Measurements from ENCODE around the gene CAGE1.

DNA sequence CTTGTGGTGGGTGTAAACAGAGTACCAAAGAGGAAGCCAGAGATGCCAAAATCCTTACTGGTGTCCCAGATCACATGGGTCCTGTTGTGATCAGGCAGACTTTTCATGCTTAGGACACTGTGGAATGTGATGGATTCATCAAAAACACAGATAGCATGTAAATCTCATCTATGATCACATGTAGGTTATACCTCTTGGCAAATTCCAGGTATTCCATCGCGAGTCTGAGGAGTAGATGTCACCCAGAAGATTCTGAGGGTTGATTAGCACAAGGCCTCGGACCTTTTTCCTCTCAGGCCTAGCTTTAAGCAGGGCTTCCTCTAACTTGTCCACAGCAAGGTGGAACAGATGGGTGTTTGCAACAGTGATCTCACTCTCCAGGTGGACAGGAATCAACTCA, 48.3 kb downstream of the CAGE1 start:
- TF ChIP-seq, protein P1, sequence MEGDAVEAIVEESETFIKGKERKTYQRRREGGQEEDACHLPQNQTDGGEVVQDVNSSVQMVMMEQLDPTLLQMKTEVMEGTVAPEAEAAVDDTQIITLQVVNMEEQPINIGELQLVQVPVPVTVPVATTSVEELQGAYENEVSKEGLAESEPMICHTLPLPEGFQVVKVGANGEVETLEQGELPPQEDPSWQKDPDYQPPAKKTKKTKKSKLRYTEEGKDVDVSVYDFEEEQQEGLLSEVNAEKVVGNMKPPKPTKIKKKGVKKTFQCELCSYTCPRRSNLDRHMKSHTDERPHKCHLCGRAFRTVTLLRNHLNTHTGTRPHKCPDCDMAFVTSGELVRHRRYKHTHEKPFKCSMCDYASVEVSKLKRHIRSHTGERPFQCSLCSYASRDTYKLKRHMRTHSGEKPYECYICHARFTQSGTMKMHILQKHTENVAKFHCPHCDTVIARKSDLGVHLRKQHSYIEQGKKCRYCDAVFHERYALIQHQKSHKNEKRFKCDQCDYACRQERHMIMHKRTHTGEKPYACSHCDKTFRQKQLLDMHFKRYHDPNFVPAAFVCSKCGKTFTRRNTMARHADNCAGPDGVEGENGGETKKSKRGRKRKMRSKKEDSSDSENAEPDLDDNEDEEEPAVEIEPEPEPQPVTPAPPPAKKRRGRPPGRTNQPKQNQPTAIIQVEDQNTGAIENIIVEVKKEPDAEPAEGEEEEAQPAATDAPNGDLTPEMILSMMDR (conservative IDR thresholded peaks at IDR 0.05; ENCODE audit: low read length): no peak
- TF ChIP-seq EZH2phosphoT487 (IDR thresholded peaks at IDR 0.05; ENCODE audit: borderline replicate concordance, low read depth, low read length): no peak

Measured in OCI-LY7 (cell line).